Right lobe of liver (tissue), 4 donors: Measurements from ENCODE around the gene CEP112.

Experiments used
- CTCF ChIP-seq, 4 donors: fragments of 200-600 bp in 3 of 4; fragments of 450-650 bp in 1 of 4; IDR thresholded peaks; one replicate each; pipeline versions ENCODE4 v1.5.1 to v1.8.0; 2016 to 2022; ENCODE audit warnings: antibody characterized with exemption in 4 of 4, mild to moderate bottlenecking in 2 of 4
- POLR2A ChIP-seq: fragments of 450-650 bp; IDR thresholded peaks from one replicate; pipeline ENCODE4 v1.6.1; 2017; ENCODE audit warnings: antibody characterized with exemption, mild to moderate bottlenecking
- donor health status: DM: no; HTN: no; CAD: no.
- donor health status: DM: no; HTN: no; CAD: no.
- donor health status: DM: no; HTN: yes; CAD: no.

GRCh38 chr17:65994114-65994513 lies 197.8 kb downstream of the CEP112 start:
- no peak for TF ChIP-seq CTCF (IDR thresholded peaks at IDR 0.05)
- TF ChIP-seq POLR2A, result no peak
